IMR-90 (cell line): ENCODE results near the gene WDFY2.

ENCODE experiments used
- BHLHE40 ChIP-seq: fragments of 150-350 bp; IDR thresholded peaks from 2 replicates; pipeline ENCODE4 v1.6.1; 2016; ENCODE audit warnings: mild to moderate bottlenecking, low read depth, low read length
- CHD1 ChIP-seq: IDR thresholded peaks from 2 replicates; pipeline ENCODE4 v1.6.1; 2012; ENCODE audit warnings: low read depth, low read length, improper control_type of control experiment
- CTCF ChIP-seq: conservative IDR thresholded peaks from 2 replicates; pipeline ENCODE4 v1.5.1; 2012; ENCODE audit warnings: mild to moderate bottlenecking, low read depth, low read length, improper control_type of control experiment
- FOS ChIP-seq: fragments of 150-350 bp; IDR thresholded peaks from 2 replicates; pipeline ENCODE4 v1.6.1; 2016; ENCODE audit warnings: low read depth, low read length
- MXI1 ChIP-seq: IDR thresholded peaks from 2 replicates; pipeline ENCODE4 v1.6.1; 2012; ENCODE audit warnings: low read depth, mild to moderate bottlenecking, low read length, moderate library complexity, borderline replicate concordance
- POLR2A ChIP-seq: IDR thresholded peaks from 2 replicates; pipeline ENCODE4 v1.6.1; 2012; ENCODE audit warnings: mild to moderate bottlenecking, low read depth, low read length
- RFX5 ChIP-seq: IDR thresholded peaks from 2 replicates; pipeline ENCODE4 v1.8.0; 2012; ENCODE audit warnings: low read depth, mild to moderate bottlenecking, low read length, moderate library complexity

DNA sequence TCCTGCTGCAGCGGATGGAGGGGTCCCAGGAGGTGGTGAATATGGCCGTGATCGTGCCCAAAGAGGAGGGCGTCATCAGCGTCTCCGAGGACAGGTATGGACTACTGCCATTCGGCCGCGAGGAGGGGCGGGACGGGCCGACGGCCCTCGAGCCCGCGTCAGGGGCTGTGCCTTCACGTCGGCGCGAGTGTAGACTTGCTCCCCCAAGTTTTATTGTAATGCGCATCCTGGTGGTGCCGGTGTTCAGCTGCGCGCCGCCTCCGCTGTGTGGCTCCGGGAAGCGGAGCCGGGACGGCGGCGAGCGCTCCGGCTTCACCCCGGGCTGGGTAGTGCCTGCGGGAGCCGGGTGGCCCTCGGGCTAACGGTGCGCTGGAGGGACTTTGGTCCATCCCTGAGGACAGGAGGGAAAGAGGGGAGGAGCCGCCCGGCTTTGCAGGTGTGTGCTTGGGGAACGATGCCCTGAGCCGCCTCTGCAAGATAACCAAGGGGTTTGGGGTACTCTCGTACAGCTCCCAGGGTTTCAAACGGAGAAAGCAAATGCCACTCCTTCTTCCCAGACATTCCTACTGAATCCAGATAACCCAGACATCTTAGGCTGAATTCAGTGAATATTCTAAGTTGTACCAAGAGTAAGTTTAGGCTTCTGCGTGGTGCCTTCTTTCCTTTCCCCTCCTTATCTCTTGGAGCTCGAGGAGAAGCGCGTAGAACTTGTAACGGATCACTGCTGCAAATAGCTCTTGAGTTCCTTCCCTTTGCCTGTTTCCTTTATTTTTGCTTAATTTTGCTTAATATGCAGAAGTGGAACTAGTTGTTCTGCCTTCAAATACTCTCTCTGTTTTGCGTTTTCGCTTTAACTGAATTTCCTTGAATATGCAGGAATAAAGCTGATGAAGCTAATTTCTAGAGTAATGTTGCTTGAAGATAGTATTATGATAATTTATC, 740 bp downstream of the WDFY2 start:
- TF ChIP-seq CTCF (no peak), FOS (no peak), BHLHE40 (no peak), MXI1 (no peak; the same call in 1 of the 2 replicates), POLR2A (no peak), CHD1 (peak; percentile 39; the same call in 1 of the 2 replicates), RFX5 (no peak)
